Measurements from ENCODE around the gene KAT5.
"Not testable (repeated sequence)": the region's sequence is repeated elsewhere in the genome, so short reads cannot be mapped to it uniquely, and the experiment has no call there.

Gene KAT5

DNA sequence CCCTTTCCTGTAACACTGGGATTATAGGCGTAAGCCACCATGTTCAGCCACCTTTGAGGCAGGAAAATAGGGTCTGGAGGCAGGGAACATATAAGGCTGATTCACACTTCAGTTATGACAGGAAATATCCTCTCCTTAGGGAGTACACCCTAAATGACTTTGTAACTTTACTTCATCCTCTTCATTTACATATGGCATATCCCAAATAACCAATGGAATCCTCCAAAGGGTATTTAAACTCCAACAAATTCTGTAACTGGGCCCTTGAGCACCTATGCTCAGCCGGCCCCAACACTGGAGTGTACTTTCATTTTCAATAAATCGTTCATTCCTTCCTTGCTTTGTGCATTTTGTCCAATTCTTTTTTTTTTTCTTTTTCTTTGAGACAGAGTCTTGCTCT is 1.6 kb upstream of the KAT5 start:
- FAIRE-seq: no peak

DNA sequence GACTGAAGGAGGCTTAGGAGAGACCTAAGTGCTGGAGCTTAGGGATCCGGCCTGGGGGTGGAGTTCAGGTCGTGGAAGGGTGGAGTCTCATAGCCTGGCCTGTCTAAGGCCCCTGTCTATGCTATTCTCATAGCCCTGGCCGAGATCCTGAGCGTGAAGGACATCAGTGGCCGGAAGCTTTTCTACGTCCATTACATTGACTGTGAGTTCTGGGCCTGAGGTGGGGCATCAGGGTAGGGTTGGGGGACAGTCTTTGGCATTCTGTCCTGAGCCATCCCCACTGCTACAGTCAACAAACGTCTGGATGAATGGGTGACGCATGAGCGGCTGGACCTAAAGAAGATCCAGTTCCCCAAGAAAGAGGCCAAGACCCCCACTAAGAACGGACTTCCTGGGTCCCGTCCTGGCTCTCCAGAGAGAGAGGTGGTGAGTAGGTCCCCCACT is 603 bp downstream of the KAT5 start:
- no peak for FAIRE-seq

- FAIRE-seq: no peak
Observed at GRCh38 chr11:65713212-65713969, 1.3 kb downstream of the KAT5 start.

- FAIRE-seq: no peak
Observed at GRCh38 chr11:65714433-65714832, 2.4 kb downstream of the KAT5 start.

GRCh38 chr11:65716302-65716701 is 4.2 kb downstream of the KAT5 start:
- FAIRE-seq: no peak

DNA sequence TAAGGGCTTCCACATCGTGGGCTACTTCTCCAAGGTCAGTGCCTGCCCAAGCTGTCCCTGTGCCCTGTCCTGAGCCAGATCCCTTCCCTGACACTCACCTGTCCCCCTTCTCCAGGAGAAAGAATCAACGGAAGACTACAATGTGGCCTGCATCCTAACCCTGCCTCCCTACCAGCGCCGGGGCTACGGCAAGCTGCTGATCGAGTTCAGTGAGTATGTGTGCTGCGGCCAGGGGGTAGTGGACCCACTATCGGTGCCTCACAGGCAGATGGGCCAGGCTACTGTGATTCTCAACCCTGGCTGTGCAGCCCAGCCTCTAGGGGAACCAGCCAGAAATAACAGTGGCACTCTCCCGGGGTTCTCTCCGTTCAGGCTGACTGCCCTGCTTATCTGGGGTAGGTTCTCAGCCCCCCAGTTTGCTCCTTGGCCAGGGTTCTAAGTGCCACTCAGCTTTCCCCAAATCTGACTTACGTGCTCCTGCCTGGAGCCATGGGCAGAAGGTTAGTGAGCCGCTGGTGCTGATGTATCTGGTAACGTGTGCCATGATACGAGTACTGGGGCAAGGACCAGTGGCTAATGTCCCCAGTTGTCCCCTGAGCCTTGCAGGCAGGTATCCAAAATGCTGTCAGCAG is 4.8 kb downstream of the KAT5 start:
- no peak for FAIRE-seq

DNA sequence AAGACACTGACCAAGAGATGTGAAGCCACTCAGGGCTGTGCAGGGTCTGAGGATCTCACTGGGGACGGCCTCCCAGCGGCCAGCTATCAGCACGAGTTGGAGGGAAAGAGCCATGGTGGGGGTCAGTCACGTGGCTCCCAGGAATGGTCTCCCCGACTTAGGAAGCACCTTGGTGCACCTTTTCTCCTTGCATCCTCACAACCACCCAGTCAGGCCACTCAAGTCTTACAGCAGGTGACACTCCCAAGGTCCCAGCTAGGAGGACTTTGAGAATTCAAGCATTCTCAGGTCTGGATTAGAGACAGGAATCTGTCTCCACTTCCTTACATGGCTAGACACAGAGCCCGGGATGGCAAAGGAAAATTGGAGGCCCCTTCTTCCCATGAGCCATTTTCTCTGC is 5.9 kb downstream of the KAT5 start:
- no peak for FAIRE-seq

DNA sequence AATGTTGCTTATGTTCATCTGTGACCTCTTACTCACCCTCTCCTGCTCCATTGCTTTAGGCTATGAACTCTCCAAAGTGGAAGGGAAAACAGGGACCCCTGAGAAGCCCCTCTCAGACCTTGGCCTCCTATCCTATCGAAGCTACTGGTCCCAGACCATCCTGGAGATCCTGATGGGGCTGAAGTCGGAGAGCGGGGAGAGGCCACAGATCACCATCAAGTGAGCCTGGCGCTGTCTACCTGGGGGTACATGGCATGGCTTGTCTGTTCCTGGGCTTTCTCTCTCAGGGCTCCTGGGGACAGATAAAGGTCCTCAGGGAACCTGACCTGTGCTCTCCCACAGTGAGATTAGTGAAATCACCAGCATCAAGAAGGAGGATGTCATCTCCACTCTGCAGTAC is 6.5 kb downstream of the KAT5 start:
- no peak for FAIRE-seq

- no peak for FAIRE-seq
Observed at GRCh38 chr11:65718964-65719492, 7.0 kb downstream of the KAT5 start.

GRCh38 chr11:65719871-65720210 is 7.8 kb downstream of the KAT5 start:
- FAIRE-seq: no peak

DNA sequence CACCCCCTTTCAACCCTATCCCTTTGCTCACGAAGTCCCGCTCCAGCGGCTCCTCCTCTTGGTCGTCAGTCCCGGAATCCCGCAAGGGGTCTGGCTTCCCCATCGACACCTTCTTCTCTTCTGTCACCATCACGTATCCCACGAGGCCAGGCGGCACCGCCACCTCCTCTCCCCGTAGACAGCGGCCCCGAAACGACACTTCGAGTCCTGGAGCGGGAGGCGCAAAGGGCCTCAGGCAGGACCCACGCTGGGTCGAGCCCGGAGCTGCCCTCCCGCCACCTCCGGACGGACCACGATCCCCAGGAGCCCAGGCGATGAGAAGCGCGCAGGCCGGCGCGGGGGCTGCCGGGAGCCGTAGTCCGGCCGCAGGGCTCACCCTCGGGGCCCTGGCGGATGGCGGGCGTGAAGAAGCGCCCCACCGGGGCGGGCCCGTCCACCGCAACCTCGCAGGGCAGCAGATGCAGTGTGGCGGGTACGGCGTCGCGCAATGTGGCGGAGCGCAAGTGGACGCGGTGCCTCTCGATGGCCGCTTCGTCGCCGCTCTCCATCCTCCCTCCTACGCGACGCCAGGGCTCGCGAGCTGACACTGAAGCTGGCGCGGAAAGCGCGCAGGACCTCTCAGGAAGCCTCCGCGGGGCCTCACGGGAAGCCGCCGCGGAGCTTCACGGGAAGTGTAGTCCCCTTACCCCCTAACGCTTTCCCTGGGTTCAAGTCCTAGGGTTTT is 8.3 kb downstream of the KAT5 start, which contains the start of gene RNASEH2C:
Gene RNASEH2C, minus strand, starts transcription at position 588 of the 724 bp plus-strand sequence. Its CDS starts 40 bp downstream, at position 548.
- FAIRE-seq: no peak

DNA sequence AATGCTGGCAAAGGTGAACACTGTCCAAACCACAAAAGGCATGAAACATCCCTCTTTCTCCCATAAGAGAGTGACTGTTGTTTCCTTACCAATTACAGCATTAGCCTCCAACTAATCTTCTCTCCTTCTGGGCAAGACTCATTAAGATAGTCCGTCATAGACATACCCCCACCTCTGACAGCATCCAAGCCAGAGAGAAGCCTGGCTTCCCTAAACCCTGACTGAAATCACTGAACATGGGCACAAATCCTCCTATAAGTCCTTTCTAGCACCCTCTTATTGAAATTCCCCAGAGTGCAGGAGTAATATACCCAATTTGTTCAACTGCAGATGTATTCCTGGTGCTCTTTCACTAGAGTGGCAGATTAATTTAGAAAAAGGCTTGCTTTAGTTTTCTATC is 10.2 kb downstream of the KAT5 start:
- no peak for FAIRE-seq

DNA sequence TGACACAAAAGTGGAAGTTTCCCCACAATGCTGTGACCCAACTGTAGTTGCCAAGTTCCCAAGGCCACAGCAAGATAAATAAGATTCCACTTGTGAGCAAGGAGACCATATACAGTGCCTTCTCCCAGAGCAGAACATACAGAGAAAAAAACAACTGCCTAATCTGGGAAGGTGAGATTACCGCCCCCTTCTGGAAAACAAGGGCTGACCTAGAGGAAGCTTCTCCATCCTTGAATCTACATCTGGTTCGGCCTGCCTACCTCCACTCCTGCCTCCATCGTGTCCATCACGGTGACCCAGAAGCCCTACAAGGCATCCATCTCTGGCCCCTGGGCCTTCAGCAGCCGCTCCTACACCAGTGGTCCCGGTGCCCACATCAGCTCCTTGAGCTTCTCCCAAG is 14.6 kb downstream of the KAT5 start:
- FAIRE-seq: no peak

DNA sequence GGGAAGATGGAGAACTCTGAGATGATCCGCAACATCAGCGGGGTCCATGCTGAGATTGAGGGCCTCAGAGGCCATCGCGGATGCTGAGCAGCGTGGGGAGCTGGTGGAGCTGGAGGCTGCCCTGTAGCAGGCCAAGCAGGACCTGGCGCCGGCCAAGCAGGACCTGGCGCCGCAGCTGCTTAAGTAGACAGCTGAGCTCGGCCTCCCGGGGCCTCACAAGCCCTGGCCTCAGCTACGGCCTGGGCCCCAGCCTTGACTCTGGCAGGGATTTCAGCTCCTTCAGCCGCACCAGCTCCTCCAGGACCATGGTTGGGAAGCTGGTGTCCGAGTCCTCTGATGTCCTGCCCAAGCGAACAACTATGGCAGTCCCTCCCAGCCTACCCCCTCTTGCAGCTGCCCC is 15.8 kb downstream of the KAT5 start:
- FAIRE-seq: no peak

DNA sequence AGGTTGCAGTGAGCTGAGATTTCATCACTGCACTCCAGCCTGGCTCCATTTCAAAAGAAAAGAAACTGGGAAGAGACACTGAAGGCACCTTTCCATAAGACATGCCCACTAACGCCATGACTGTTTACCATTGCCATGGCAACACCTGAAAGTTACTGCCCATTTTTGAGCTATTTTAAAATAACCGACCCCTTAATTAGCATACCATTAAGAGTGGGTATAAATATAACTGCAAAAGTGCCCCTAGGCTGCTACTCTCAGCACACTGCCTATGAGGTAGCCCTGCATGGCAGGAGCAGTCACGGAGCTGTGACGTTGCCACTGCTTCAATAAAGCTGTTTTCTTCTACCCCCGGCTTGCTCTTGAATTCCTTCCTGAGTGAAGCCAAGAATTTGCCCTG is 18.4 kb downstream of the KAT5 start:
- no peak for FAIRE-seq

- FAIRE-seq: not testable (repeated sequence)
Observed at GRCh38 chr11:65735111-65735510, 23.1 kb downstream of the KAT5 start.

DNA sequence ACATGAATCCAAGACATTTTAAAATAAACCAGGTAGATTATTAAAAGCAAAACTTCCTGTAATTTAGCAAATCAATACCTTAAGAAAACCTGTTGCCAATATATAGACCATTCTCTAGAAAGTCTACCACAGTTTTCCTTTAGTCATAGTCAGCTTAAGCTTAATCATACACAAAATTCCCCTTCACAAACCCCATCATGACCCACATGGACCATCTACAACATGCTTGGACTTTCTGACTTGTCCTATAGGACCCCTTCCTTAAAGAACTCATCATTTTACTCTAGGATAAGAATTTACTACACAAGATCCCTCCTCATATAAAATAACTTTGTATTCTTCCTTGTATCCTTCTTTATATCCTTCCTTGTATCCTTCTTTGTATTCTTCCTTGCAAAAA is 24.8 kb downstream of the KAT5 start:
- FAIRE-seq: no peak

DNA sequence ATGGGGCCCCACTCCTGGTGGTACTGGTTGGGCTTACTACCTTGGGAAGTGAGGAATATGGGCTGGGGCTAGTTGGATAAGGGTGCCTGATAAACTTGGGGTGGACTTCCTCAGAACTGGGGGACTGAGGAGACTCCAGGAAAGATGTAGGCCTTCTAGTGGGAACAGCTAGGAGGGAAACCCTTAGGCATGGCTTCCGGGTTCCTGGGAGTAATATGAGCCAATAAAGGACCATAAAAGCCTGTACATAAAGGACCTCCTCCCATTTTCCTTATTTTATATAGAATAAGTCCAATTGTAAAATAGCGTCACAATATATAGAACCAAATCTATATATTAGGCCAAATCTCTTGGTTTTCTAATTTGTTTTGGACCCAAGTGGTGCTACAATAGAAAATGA is 27.0 kb downstream of the KAT5 start:
- FAIRE-seq: no peak

DNA sequence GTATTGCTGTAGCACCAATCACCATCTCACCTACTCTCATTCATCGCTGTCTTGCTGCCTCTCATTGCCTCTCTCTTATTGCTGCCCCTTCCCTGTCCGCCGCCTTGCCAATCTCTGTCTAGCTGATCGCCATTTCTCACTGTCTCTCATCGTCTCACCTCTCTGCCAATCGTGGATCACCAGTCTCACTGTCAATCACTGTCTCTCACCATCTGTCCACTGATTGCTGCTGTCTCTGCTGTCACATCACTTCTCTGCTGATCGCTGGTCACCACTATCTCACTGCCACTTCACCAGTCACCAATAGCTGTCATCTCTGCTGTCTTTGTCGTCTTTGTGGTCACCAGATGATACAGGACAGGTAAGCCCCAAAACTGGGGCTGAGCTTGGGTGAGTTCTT is 29.1 kb downstream of the KAT5 start:
- FAIRE-seq: no peak

DNA sequence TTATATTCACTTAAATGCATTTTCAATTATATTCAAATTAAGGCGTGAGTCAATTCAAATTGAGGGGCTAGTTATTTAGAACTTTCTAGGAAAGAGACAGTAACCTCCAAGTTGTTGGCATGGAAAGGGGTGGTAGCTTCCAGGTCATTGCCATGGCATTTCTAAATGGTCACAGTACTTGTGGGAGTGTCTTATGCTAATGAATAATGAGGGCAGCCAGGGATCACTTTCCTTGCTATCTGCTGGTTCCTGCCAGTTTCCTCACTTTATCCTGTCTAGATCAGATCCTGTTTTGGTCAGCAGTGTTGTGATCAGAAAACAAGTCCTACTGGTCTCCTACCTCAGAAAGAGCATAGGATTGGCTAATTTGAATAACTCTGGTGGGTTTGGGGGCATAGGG is 30.3 kb downstream of the KAT5 start:
- FAIRE-seq: no peak

DNA sequence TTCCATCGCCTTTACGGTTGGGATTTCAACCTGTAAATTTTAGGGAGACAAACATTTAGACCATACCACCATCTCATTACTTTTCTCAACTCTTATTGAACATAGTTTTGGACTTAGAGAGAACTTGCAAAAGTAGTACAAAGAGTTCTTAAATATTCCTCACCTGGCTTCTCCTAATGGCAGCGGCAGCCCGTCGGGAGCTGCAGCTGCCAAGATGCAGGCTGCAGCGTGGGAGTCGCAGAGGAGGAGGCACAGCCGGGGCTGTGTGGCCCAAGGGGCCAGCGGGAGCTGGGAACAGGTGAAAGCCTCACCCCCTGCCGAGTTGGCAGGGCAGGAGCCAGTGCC is 31.6 kb downstream of the KAT5 start:
- FAIRE-seq: no peak

DNA sequence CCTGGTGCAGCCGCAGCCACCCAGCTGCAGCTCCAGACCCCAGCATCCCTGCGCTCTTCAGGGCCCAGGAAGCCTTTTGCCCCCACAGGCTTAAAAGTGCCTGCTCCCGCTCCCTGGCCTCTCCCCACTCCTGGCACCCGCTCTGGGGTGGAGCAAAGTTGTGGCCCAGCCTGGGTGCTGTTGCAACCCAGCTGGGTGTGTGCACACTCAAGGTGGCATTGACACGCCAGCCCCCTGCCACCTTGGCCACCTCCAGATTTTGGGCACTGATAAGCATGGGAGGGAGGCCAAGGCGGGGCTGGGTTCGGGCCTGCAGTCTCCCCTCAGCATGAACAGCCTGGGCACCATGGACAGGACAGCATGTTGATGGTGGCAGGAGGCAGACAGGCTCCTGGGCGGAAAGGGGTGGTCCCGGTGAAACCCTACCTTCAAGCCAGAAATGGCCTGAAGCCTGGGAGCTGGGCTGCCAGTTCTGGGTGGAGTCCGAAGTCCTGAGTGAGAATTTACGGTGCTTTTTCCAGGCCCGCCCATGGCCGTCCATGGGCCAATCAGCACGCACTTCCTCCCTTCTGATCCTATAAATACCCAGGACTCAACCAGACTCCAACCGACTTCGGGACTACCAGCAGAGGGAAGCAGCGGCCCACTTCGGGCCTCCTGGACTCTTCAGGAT is 32.1 kb downstream of the KAT5 start:
- FAIRE-seq: no peak

DNA sequence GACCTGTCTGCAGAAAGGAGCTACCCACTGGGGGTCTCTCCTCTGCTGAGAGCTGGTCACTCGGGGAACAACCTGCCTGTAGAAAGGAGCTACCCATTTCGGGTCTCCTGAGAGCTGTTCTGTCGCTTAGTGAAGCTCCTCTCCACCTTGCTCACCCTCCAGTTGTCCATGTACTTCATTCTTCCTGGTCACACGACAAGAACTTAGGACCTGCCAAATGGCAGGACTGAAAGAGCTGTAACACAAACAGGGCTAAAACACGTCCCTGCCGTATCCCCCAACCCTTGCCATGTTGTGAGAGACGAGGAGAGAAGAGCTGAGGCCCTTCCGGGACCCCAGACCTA is 32.6 kb downstream of the KAT5 start:
- FAIRE-seq: no peak

DNA sequence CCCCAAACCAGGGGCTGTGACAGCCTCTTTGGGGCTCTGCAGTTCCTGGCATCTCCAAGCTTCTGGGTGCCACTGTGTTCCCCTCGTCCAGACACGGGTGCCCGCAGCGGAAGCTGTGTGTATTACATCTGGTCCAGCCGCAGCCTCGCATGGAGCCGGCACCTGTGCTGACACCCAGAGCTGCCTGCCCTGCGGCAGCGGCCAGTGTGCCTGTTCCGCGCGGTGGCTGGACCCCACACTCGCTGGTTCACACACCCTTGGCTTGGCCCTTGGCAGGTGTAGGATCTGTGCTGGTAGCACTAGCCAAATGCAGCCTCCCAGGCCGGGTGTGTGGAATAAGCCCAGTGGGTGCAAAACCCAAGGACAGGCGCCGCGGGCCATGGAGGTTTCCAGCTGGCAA is 33.0 kb downstream of the KAT5 start:
- no peak for FAIRE-seq
